Testis (tissue), 2 donors: ENCODE results near the gene ZNF277.

Experiments
- CTCF ChIP-seq, 3 experiments: fragments of 450-650 bp in 2 of 3; fragments of 200-600 bp in 1 of 3; sonication (generic) in 1 of 3; IDR thresholded peaks; one replicate each; pipeline ENCODE4 v1.5.1; 2016 to 2019; ENCODE audit warnings: antibody characterized with exemption in 3 of 3, mild to moderate bottlenecking in 2 of 3, moderate library complexity in 1 of 3
- POLR2A ChIP-seq: fragments of 450-650 bp; IDR thresholded peaks from one replicate; pipeline ENCODE4 v1.6.1; 2017; ENCODE audit warnings: antibody characterized with exemption, mild to moderate bottlenecking, moderate library complexity

- TF ChIP-seq POLR2A (no peak), CTCF (IDR thresholded peaks at IDR 0.05) (no peak)
Measured at GRCh38 chr7:112362053-112362650, 155.7 kb downstream of the ZNF277 start.
